Lung (tissue), 12 donors: ENCODE measurements around the gene SERINC1. TPM values are rescaled to one million over a fixed set of nuclear protein-coding genes. Genes with fewer than 3 reads are reported as not detected.
"Not testable (repeated sequence)": the region's sequence is repeated elsewhere in the genome, so short reads cannot be mapped to it uniquely, and the experiment has no call there.

Experiments
- ATAC-seq: fragments of 200-7000 bp; cut with Tn5 transposase; one replicate; pipeline ENCODE4 v1.9.1; 2020; ENCODE audit warnings: moderate number of reproducible peaks; ENCODE audit not compliant: insufficient read depth, low FRiP score
- DNase-seq, 3 donors: peaks; one replicate each; pipeline ENCODE4 v3.0.0-alpha.2; 2013 to 2017
- H3K27ac ChIP-seq, 2 donors: one replicate each; pipeline ENCODE4 v1.5.1; 2013; ENCODE audit warnings: mild to moderate bottlenecking in 2 of 2, moderate library complexity in 2 of 2, control low read depth in 1 of 2, inconsistent platforms in 1 of 2, low read depth in 1 of 2, low read length in 1 of 2
- H3K27me3 ChIP-seq, 3 donors: one replicate each; pipeline ENCODE4 v1.5.1; 2013; ENCODE audit warnings: low read length in 2 of 3; ENCODE audit not compliant: control insufficient read depth in 3 of 3, insufficient read depth in 3 of 3
- H3K36me3 ChIP-seq, 4 donors: one replicate each; pipeline ENCODE4 v1.5.1; 2013; ENCODE audit warnings: low read length in 4 of 4, mild to moderate bottlenecking in 1 of 4, moderate library complexity in 1 of 4; ENCODE audit not compliant: control insufficient read depth in 4 of 4, insufficient read depth in 4 of 4
- H3K4me1 ChIP-seq, 5 donors: one replicate each; pipeline ENCODE4 v1.5.1; 2013; ENCODE audit warnings: low read length in 5 of 5, mild to moderate bottlenecking in 2 of 5, moderate library complexity in 1 of 5; ENCODE audit not compliant: control insufficient read depth in 5 of 5, insufficient read depth in 5 of 5
- H3K4me3 ChIP-seq: one replicate; pipeline ENCODE4 v1.5.1; 2013; ENCODE audit warnings: mild to moderate bottlenecking, control low read depth, moderate library complexity
- H3K9ac ChIP-seq, 2 donors: one replicate each; pipeline ENCODE4 v1.5.1; 2013; ENCODE audit warnings: low read length in 2 of 2, control low read depth in 1 of 2; ENCODE audit not compliant: insufficient read depth in 1 of 2
- H3K9me3 ChIP-seq, 4 donors: one replicate each; pipeline ENCODE4 v1.5.1; 2013; ENCODE audit warnings: low read length in 3 of 4, mild to moderate bottlenecking in 1 of 4, moderate library complexity in 1 of 4; ENCODE audit not compliant: control insufficient read depth in 4 of 4, insufficient read depth in 3 of 4
- CTCF ChIP-seq: IDR thresholded peaks from 2 replicates; pipeline ENCODE4 v1.5.1; 2012; ENCODE audit warnings: mild to moderate bottlenecking; ENCODE audit errors: control extremely low read depth, extremely low read depth
- WGBS, 2 donors: extraction: QIAGEN DNeasy Blood & Tissue Kit; methylation state at CpG; one replicate each; pipeline ENCODE4 v1.1.7; 2013; 5-methylcytosine and 5-hydroxymethylcytosine counted together
- polyA plus RNA-seq, 2 donors: library from polyadenylated mRNA; stranded (reverse); fragments of 200-250 nt; gene quantifications; one replicate each; pipeline ENCODE4 v1.2.1, GENCODE V29; 2013
- total RNA-seq, 2 donors: library from RNA; depleted of rRNA in 1 of 2; stranded (reverse); fragments of >200 nt in 1 of 2; gene quantifications; one replicate each; pipeline ENCODE4 v1.2.1, GENCODE V29; 2014 to 2021
- donor health status: control.
- donor health status: control.
- donor health status: Bipolar disorder and iron deficiency.
- donor health status: healthy.
- donor health status: DM: yes; HTN: yes; CAD: no.

SERINC1 gene
- total and polyA plus RNA-seq, 4 donors: 50.1 to 226 (median 128) TPM

GRCh38 chr6:122459240-122459639 lies 12.4 kb downstream of the SERINC1 start:
- H3K27ac ChIP-seq: no peak overlapping the region
- no peaks in the 10 kb centered on the region for H3K27me3 ChIP-seq
- no peaks in the 10 kb centered on the region for H3K9me3 ChIP-seq
- 35 to 60% methylated on average over 2 of the region's 2 CpGs for WGBS, 2 donors
- H3K4me1 ChIP-seq: peaks cover 2 to 13% (median 11%) of the 10 kb centered on the region in 5 donors
- no peak for ATAC-seq
- TF ChIP-seq CTCF: no peak
- peak in 2 of 3 donors; percentile 18 to 25 for DNase-seq
- peaks cover 8 to 25% (median 15%) of the 10 kb centered on the region in 4 donors for H3K36me3 ChIP-seq
- peak overlapping the region in 1 of 2 donors; percentile 0 for H3K9ac ChIP-seq
- H3K4me3 ChIP-seq: no peak overlapping the region

- ATAC-seq (no peak), DNase-seq (no peak)
- Histone ChIP-seq H3K27ac (no peak overlapping the region), H3K36me3 (peaks cover 8 to 29% (median 20%) of the 10 kb centered on the region in 4 donors), H3K9me3 (no peaks in the 10 kb centered on the region), H3K4me3 (no peak overlapping the region), H3K9ac (no peak overlapping the region), H3K4me1 (peaks cover 2 to 13% (median 11%) of the 10 kb centered on the region in 5 donors), H3K27me3 (no peaks in the 10 kb centered on the region)
- TF ChIP-seq CTCF: no peak
- WGBS, 2 donors: 95 to 96% methylated on average over 1 of the region's 1 CpG
These were observed 13.5 kb downstream of the SERINC1 start for GRCh38 chr6:122458087-122458486.

- Histone ChIP-seq H3K4me1 (peaks cover 2 to 12% (median 6%) of the 10 kb centered on the region in 5 donors), H3K36me3 (peaks cover 10 to 47% (median 30%) of the 10 kb centered on the region in 4 donors)
- H3K4me3 ChIP-seq, H3K27ac ChIP-seq, H3K9me3 ChIP-seq, H3K9ac ChIP-seq, H3K27me3 ChIP-seq, DNase-seq, ATAC-seq: not testable (repeated sequence)
- WGBS, 2 donors: 95 to 100% methylated on average over 1 of the region's 1 CpG
These were observed 16.5 kb downstream of the SERINC1 start for GRCh38 chr6:122455116-122455515.

- Histone ChIP-seq H3K9me3 (no peaks in the 10 kb centered on the region), H3K36me3 (peaks cover 10 to 48% (median 31%) of the 10 kb centered on the region in 4 donors), H3K27ac (no peak overlapping the region), H3K4me3 (no peak overlapping the region), H3K27me3 (no peaks in the 10 kb centered on the region), H3K4me1 (peaks cover 0 to 11% (median 6%) of the 10 kb centered on the region in 5 donors), H3K9ac (no peak overlapping the region)
- ATAC-seq (no peak), DNase-seq (no peak)
- TF ChIP-seq CTCF: no peak
- WGBS, 2 donors: 86 to 89% methylated on average over 4 of the region's 4 CpGs
These were observed 16.9 kb downstream of the SERINC1 start for GRCh38 chr6:122454673-122455072.
